NCI-H2227 (cell line): ENCODE data around the gene MIR17HG.
"Not testable (repeated sequence)": the region's sequence is repeated elsewhere in the genome, so short reads cannot be mapped to it uniquely, and the experiment has no call there.

Source experiments
- DNase-seq: peaks from one replicate; lab custom pipeline; 2025; ENCODE audit not compliant: unreplicated experiment; lab: John Stamatoyannopoulos, UW

The MIR17HG gene

DNA sequence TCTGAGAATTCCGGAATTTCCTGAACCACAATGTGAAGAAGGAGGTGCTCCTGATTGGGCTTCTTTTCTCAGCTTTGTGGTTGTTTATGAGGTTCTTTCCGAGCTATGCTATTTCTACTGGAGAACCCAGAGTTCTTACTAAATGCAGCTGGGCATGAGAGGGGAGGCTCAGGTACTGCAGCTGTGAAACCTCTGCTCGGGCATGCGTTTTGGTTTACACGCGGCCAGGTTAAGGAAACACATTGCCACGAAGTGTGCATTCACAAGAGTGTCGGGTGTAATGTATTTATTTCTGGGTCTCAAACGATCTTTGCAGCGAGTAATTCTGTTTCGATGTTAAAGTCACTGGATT, 661 bp upstream of the MIR17HG start:
- DNase-seq = peak; percentile 53

DNA sequence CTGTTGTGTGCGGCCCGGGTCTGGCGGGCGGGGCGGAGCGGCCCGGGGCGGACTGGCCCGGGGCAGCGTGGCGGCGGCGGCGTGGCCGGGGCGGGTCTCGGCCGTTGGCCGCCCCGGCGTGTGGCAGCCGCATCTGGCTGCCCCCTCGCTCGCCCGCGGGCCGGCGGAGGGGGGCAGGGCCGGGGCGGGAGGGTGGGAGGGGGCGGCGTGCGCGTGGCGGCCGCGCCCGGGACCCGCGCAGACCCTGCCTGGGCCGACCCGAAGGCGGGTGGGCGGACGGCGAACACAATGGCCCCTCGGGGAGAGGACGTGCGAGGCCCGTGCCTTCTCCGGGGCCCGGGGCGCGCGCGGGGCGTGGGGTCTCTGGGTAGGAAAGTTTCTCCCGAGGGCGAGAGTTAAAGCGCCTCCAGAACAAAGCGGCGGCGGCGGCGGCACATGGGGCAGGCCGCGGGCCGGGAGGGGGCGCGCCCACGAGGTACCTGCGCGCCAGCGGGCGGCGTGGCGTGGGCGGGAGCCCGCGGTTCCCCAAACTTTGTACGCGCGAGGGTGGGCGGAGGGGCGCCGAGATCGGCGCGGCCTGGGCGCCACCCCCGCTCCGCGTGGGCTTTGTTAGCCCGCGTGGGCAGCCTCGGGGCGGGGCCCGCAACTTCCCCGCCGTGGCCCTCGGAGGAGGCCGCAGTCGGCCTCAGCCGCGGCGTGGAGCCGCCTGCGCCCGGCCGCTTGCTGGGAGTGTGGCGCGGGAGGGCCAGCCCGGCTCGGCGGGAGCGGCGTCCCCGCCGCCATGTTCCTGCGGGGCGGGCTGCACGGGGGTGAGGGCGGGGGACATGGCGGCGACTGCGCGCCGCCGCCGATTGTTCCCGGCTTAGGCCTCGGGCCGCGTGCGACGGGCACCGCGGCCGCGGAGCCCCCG, 764 bp downstream of the MIR17HG start:
- DNase-seq = peak; percentile 48

GRCh38 chr13:91348906-91349435, 1.5 kb downstream of the MIR17HG start:
- peak; percentile 91 for DNase-seq

GRCh38 chr13:91349992-91350911, 2.8 kb downstream of the MIR17HG start:
- no peak for DNase-seq

DNA sequence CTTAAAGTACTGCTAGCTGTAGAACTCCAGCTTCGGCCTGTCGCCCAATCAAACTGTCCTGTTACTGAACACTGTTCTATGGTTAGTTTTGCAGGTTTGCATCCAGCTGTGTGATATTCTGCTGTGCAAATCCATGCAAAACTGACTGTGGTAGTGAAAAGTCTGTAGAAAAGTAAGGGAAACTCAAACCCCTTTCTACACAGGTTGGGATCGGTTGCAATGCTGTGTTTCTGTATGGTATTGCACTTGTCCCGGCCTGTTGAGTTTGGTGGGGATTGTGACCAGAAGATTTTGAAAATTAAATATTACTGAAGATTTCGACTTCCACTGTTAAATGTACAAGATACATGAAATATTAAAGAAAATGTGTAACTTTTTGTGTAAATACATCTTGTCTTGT, 3.6 kb downstream of the MIR17HG start:
- DNase-seq = no peak

DNA sequence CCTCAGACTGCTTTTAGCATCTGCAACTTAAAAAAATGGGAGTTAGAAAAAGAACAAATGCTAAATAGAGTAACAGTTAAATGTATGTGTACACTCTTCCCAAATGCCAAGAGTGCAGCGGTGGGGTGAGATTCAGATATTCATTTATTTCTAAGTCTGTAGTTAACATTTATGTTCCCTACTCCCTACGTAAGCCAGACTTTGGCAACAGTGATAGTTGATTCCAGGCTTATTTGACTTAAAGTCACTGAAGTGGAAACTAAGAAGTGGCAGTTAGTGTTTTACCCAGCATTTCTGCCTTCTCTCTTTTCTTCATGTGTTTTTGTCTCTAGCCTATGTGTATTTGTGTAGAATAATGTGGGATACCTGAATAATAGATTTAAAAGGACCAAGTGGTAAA, 4.5 kb downstream of the MIR17HG start:
- no peak for DNase-seq

GRCh38 chr13:91352891-91353290, 5.4 kb downstream of the MIR17HG start:
- DNase-seq = not testable (repeated sequence)

GRCh38 chr13:91353494-91353893, 6.0 kb downstream of the MIR17HG start:
- no peak for DNase-seq

GRCh38 chr13:91355099-91355825, 7.8 kb downstream of the MIR17HG start:
- DNase-seq = no peak

GRCh38 chr13:91355826-91356710, 8.6 kb downstream of the MIR17HG start:
- no peak for DNase-seq

DNA sequence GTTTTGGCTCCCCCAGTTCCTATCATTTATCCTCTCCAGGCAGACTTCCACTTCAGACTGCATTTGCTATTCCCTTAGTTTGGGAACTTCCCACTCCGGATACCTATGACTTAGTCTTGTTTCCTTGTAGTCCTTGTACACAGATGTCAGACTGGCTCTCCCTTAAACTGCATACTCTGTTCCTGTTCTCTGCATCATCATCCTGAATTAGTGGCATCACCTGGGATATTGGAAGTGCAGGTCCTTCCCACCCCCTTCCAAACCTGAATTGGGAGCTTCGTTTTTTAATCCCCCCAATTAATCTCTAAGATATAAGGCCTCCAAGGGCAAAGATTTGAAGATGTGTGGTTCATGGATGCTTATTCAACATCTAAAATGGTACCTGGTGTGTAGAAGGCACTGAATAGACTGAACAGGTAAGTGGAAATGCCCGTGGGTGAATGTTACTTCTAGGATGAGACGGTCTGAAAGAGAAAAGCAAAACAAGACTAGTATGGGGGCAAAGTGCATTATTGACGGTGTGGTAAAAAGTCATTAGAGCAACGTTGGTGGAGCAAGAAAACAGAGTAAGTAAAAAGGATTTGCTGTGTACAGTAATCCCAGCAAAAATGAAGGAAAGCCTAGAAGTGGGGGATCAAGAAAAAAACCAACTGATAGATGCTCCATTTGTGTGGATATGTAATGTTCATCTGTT, 9.6 kb downstream of the MIR17HG start:
- no peak for DNase-seq

DNA sequence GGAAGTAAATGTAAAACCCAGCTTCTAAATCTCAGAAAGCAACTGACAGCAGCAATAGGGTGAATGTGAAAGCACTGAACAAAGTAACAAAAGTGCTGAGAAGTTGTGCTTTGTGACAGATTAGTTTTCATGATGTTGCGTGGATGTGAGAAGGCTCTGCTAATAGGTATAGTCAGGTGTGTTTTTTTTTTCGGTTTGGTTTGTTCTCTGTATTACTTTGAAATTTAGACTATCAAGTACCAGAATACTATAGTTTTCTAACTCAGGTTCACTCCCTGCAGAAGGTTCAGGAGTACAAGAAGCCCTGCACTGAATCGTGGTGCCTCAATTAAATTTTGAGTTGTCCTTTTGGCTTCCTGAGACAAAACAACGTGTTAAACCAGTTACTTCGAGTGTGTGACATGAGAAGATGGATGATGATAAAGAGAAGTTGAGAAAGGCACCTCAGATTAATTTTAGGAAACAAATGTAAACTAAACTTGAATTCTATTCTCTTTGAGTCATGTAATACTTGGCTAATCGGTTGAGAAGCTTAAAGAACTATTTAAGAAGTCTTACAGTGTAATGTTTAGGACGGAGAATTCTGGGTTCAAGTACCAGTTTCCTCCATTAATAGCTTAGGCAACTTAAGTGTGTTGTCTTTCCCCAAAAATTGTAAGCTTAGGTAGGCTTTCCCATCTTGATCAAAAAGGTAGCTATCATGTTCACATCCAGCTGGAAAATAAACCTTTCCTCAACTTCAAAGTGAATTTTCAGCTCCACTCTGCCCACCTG, 10.3 kb downstream of the MIR17HG start:
- DNase-seq = no peak

DNA sequence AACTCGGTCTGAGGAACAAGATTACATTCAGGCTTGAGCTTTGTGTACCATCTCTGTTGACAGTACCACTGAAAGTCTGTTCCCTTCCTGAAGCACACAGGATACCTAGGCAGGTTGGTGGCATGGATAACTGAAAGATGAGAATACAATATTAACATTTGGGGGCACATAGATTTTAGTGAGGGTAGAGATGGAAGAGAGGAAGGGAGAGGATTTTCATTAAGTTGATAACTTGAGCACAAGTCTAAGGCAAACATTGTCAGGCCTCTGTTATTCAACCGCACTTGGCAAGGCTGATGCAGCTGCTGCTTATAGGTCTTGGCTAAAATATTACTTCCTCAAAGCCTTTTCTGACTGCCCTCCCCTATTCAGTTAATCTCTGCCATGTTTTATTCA, 10.9 kb downstream of the MIR17HG start:
- no peak for DNase-seq

- DNase-seq = no peak
These were observed 11.6 kb downstream of the MIR17HG start for GRCh38 chr13:91359111-91359510.

DNA sequence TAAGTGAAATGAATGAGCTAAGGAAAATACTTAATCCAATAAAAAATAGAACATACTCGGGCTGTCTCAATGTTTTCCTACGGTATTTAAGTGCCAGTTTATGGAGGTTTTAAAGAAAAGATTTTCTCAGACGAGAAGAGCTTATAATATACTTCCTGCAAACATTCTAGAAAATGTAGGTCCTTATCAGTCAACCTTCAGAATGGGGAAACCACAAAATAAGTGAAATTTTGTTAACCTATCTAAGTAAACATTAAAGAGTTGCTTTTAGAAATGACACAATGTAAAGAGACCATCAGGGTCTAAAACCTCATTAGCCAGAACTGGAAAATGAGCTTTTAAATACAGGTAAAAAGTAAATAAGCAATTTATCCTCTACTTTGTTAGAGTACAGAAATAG, 12.1 kb downstream of the MIR17HG start:
- no peak for DNase-seq

GRCh38 chr13:91360246-91360751, 12.8 kb downstream of the MIR17HG start:
- DNase-seq = no peak

DNA sequence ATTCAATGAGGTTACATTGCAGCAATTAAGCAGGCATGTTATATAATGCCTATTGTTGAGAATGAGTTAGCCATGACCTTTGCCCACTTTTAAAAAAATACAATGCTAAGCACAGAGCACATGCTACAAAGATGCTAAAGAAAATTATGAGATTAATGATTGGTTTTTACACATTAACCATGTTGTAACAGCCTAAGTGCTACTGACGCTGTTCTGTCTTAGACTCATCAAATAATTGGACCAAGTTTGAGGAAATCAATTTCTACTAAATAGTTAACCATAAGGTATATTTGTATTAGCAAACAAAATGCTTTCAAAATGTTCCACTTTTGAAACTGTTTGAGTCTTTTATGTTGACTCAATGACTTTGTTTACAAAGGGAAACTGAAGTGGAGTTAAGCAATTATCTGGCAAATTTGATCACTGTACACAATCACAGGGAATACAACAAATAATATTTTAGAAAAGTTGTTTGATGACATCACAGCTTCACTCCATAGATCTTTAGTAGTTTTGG, 14.3 kb downstream of the MIR17HG start:
- no peak for DNase-seq

DNA sequence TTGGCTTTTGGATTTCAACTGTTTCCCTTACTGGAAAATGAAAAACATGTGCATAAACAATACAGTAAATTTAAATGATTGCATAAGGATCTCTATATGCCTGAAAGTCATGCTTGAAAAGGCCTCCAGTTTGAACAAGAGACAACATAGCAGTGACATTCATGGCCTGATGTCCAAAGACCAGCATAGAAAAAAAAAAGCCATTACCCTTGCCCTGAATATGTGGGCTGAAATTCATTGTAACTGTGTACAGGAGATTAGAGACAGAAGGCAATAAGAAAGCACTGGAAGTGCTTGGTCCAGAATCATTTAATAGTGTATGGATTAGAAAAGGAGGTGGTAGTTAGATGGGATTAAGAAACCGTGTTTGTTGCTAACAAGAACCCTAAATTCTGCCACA, 15.4 kb downstream of the MIR17HG start:
- DNase-seq = no peak
